HG03025 (cell line): ENCODE measurements around the gene SERF1B.
"Not testable (repeated sequence)": the region's sequence is repeated elsewhere in the genome, so short reads cannot be mapped to it uniquely, and the experiment has no call there.

Source experiments
- ATAC-seq: cut with Tn5 transposase; IDR thresholded peaks from one replicate; pipeline ENCODE4 v1.9.1; 2021; ENCODE audit warnings: mild to moderate bottlenecking, moderate library complexity; ENCODE audit not compliant: unreplicated experiment, low FRiP score

The SERF1B gene

DNA sequence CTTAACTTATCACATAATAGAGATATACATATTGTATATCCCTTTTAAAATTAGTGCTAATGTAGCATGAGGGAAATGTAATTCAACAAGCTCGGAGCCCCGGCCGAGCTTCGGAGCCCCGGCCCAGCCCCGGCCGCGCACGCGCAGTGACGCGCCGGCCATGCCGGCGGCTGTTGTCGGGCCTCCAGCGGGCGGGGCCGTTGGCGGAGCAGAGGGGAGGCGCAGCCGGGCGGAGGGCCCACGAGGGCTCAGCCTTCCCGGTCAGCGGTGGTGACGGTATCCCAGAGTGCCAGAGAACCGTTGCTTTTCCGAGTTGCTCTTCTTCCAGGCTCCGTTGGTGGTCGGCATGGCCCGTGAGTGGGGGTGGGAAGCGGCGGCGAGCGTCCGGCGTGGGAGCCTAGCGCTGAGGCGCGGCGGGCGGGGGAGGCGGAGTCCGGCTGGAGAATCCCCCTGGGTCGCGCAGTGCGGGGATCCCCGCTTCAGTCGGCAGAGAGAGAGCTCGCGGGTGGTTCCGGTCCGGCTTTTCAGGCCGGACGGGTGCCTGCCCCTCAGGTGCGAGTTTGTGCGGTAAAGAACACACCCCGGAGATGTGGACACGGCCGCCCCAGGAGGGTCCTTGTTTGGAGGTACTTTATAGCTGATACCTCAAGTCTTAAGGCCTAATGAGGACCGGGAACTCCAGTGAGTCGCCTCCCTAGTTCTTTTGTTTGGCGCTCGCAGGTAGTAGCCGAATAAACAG is at the start of gene SERF1B:
TSS of gene SERF1B (plus strand) at position 146 of the 739 bp plus-strand sequence. CDS start at position 347, 201 bp downstream.
- peak; percentile 90 for ATAC-seq

DNA sequence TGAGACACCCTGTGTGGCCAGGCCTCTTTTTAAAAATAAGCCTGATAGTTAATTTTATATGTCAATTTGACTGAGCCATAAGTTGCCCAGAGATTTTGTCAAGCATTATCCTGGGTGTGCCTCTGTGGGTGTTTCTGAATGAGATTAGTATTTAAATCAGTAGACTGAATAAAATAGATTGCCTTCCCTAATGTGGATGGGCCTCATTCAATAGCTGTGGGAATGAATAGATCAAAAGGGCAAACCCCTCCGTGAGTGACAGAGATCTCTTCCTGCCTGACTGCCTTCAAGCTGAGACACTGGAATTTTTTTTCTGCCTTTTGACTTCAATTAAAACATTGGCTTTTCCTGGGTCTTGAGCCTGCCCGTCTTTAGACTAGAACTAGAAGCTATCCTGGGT is 33.3 kb upstream of the SERF1B start:
- ATAC-seq = not testable (repeated sequence)

DNA sequence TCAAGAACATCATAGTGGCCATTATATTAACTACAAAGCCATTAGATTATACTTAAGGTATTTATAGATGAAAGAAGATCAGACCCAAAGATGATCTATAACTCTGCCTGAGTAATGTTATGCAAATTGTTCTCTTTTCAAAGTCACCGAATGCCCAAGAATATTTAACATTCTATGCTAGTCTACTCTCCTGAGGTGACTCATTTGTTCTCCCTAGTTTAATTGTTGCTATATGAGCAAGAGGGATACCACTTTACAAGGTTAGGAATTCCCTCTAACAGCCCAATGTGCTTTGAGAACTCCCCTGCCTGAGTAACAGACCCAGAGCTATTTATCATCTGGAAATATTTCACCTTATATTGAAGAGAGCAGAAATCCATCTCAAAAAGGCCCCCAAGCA is 29.5 kb upstream of the SERF1B start:
- not testable (repeated sequence) for ATAC-seq

DNA sequence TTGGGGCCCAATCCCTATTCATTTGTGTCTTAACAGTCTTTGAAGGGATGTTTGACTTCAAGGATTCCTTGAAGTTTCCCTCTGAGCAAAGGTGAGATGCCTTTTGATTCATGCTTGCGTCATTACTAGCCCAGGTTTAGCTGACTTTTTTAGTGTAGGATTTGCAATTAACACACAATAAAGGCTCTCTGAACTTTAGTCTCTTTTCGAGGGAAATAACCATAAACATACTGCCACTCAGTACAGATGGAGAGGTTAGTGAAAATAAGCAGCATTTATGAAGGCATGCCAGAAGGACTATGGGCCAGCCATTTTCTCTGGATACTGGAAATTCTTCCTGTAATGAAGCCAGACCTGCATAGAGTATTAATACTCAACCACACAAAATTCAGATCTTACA is 4.4 kb upstream of the SERF1B start:
- ATAC-seq = not testable (repeated sequence)

DNA sequence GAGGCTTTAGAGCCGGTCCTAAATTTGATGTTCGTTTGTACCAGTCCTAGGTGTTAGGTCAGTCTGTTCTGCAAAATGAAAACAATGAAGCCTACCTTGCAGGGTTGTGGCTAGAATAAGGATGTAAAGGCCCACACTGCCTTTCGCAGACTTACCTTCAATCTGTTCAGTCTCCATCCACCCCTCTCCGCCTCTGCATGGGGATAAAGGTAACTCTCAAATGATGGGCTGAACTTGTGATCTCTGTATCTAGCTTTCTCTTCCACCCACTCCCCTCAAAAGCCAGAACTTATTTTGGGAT is 744 bp downstream of the SERF1B start:
- ATAC-seq = not testable (repeated sequence)

DNA sequence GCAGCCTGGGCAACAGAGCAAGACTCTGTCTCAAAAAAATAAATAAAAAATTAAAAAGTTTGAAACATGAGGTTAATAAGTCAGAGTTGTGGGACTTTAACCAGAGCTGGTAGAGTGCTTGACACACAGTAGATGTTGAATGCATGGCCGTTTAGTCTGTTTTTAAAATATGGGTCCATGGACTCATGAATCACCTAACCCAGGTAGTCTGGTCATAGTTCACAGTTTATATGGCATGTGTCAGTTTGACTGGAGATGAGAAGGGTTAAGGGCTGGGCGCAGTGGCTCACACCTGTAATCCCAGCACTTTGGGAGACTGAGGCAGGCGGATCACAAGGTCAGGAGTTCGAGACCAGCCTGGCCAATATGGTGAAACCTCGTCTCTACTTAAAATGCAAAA is 6.2 kb downstream of the SERF1B start:
- not testable (repeated sequence) for ATAC-seq

DNA sequence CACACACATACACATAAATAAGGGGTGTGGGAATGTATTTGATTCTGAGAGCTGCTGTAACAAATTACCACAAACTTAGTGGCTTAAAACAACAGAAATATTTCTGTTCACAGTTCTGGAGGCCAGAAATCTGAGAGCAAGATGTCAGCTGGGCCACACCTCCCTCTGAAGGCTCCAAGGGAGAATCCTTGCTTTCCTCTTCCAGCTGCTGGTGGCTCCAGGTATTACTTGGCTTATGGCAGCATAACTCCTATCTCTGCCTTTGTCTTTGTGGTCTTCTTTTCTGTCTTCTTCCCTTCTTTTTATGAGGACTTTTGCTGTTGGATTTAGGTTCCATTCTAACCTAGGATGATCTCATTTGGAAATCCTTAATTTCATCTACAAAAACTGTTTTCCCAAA is 16.4 kb downstream of the SERF1B start:
- ATAC-seq = not testable (repeated sequence)

DNA sequence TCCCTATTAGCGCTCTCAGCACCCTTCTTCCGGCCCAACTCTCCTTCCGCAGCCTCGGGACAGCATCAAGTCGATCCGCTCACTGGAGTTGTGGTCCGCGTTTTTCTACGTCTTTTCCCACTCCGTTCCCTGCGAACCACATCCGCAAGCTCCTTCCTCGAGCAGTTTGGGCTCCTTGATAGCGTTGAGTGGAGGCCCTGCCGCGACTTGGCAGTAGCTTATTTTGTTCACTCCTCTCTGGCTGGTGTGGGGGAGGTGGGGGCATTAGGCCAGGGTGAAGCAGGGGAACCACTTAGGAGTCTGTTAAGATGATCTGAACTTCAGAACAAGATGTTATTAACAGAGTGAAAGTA is 24.7 kb downstream of the SERF1B start:
- ATAC-seq = peak; percentile 32

DNA sequence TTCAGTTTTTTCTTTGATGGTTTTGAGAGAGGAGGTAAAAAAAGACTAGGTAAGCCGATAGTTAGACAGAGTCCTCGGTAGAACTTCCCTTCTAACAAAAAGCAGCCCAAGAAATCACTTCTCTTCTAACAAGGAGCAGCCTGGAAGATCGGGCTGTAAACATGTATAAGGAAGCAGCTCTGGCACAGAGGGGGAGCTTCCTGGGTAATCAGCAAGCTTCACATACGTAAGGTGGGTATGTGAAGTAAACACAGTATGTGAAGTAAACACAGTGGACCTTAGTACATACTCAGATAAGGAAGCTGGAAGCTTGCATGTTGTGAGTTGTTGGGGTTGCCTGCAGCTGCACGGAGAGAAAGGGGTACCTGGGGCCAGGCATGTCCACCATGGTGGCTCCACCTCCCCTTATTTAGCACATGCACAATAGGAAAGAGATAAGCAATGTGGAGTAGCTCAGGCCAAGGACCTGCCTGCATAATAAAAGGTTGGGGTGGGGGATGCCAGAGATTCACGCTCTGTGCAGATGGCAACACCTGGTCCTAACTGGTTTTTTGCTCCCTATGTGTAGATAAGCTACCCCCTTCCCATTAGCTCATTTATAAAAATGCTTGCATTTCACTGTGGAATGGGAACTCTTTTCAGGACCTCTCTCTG is 31.4 kb downstream of the SERF1B start:
- ATAC-seq = not testable (repeated sequence)

DNA sequence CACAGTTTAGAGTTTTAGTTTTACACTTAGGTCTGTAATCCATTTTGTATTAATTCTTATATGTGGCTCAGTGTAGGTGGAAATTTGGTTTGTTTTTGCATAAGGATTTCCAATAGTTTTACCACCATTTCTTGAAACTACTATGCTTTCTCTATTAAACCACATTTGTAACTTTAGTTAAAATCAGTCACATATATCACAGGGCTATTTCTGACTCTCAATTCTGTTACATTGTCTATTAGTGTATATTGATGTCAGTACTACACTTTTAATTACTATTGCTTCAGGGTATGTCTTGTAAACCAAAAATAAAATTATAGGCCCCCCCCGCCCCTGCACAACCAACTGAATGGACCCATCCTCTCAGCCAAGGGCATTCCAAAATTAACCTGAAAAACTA is 32.1 kb downstream of the SERF1B start:
- not testable (repeated sequence) for ATAC-seq

DNA sequence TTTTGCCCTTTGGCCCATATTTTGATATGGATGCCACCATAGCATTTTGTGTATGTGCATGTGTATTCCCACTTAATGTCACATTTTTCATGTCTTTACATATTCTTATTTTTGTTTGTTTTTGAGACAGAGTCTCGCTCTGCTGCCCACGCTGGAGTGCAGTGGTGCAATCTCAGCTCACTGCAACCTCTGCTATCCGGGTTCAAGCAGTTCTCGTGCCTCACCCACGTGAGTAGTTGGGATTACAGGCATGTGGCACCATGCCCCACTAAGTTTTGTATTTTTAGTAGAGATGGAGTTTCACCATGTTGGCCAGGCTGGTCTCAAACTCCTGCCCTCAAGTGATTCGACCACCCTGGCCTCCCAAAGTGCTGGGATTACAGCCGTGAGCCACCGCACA is 52.6 kb downstream of the SERF1B start:
- not testable (repeated sequence) for ATAC-seq

DNA sequence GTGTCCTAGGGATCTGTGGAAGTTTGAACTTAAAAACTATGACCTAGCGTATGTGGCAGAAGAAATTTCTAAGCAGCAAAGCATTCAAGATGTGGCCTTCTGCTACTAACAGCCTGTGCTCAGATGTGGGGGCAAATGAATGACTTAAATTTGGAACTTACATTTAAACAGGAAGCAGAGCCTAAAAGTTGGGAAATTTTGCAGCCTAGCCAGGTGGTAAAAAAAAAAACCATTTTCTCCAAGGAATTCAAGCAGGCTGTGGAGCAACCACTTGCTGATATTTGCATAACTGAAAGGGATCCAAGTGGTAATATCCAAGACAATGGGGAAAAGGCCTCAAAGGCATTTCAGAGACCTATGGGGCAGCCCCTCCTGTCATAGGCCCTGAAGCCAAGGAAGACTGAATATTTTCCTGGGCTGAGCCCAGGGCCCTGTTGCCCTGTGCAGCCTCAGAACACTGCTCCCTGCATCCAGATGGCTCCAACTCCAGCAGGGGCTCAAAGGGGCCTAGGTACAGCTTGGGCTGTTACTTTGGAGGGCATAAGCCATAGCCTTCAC is 63.9 kb downstream of the SERF1B start:
- not testable (repeated sequence) for ATAC-seq

DNA sequence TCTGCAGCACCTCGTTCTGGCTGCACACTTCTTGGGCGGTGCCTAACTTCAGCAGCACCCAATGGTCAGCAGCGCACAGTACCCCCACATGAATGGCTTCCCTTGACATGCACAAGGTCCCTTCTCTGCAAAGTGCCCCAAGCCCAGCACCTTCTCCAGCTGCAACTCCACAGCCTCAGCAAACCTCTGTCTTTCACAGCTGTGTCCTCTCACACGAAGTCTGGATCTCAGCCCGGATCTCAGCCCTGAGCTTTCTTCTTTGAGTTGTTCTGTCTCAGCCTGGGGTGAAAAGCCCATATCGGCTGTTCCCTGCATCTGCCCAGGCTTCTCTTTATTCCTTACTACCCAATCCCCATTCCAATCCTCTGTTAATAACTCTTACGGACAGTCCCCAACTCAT is 66.7 kb downstream of the SERF1B start:
- ATAC-seq = not testable (repeated sequence)
